ENCODE measurements around the gene TPCN2.

- no peak for TF ChIP-seq CTCF (IDR thresholded peaks at IDR 0.05)
- no peak for TF ChIP-seq POLR2A (IDR thresholded peaks at IDR 0.05)
Observed at GRCh38 chr11:69005183-69005630, 43.5 kb upstream of the TPCN2 start.
